IPS DF 19.7 (cell line): ENCODE measurements around the gene FAM9C.
"Not testable (repeated sequence)": the region's sequence is repeated elsewhere in the genome, so short reads cannot be mapped to it uniquely, and the experiment has no call there.

Experiments used
- DNase-seq: peaks from one replicate; pipeline ENCODE4 v3.0.0-alpha.2; 2013; ENCODE audit warnings: low read depth, low spot score

Gene FAM9C

DNA sequence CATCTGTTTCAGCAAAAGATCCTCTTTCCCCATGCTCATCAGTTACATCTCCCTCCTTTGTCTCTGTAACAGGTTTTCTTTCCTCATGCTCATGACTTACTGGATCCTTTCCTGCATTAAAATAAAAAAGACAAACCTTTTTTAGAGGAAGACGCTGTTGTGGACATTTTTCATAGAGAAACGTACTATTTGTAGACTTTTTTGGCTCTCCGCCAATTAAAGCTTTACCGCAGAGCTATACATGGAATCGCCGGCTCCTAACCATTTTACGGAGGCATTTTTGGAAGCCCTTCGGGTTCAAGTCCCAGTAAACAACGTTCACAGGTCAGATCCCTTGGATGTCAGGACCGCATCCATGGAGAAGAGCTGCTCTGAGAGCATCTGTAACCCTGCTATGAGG lies 1.3 kb downstream of the FAM9C start:
- no peak for DNase-seq

DNA sequence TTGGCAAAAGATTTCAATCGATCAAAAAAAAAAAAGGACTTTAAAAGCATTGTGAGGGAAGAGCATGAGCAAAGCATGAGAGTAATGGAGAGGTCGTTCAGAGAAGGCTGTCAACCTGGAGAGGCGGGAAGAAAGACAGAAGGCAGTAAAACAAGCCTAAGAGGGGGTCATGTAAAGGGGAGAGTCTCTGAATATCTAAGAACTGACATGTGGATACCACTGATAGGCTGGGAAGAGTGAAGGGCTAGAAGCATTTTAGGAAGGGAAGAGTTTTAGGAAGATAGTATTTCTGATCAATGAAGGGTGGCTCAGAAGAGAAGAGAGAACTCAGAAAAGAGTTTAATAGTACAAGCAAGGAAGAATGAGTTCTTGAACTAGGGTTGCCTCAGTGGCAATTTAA lies 7.5 kb downstream of the FAM9C start:
- no peak for DNase-seq

GRCh38 chrX:13033193-13033592 lies 11.2 kb downstream of the FAM9C start:
- DNase-seq = no peak

- no peak for DNase-seq
These were observed 14.3 kb downstream of the FAM9C start for GRCh38 chrX:13029887-13030771.

DNA sequence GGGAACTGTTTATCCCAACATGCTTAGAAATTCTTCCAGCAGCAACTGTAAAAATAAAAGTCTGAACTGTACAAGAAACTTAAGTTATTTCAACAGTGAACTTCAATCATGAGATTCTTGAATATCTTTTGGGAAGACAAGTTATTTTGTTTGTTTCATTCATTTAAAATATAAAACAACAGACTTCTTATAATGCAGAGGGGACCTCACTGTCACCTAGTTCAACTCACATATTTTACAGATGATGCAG lies 14.9 kb downstream of the FAM9C start:
- DNase-seq = no peak

- no peak for DNase-seq
These were observed 15.4 kb downstream of the FAM9C start for GRCh38 chrX:13028871-13029636.

- no peak for DNase-seq
These were observed 17.4 kb downstream of the FAM9C start for GRCh38 chrX:13026877-13027652.

- no peak for DNase-seq
These were observed 19.4 kb downstream of the FAM9C start for GRCh38 chrX:13024986-13025385.

- no peak for DNase-seq
These were observed 20.4 kb downstream of the FAM9C start for GRCh38 chrX:13023979-13024378.

- no peak for DNase-seq
These were observed 20.9 kb downstream of the FAM9C start for GRCh38 chrX:13023567-13023966.

DNA sequence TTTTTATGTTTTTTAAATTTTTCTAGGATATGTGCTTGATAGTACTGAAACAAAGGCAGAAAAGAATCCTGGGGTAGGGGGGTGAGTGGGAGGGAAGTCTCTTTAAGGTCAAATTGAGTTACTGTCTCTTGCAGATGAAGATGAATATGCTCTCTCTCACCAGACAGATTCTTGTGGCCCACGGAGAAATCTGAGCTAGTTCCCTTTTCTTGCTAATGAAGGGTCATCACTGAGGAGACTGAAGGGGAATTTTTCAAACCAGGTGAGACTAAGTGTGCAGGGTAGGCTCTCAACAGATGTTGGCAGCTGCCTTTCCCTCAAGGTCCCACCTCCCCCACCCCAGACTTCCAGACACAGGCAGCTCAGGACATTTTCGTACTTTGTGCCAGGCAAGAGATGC lies 21.5 kb downstream of the FAM9C start:
- no peak for DNase-seq

DNA sequence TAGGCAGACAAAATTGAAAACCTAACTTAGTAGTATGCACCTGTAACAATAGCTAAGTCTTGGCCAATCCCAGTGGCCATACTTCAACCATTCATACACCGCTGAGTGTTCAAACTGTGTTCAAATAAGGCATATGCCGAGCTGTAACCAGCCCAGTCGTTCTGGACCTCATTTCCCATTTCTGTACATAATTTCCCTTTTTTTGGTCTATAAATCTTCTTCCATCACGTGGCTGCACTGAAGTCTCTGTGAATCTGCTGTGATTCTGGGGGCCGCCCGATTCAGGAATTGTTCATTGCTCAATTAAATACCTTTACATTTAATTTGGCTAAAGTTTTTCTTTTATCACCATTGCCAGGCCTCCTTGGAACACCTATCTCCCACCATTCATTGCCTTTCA lies 27.7 kb downstream of the FAM9C start:
- not testable (repeated sequence) for DNase-seq

DNA sequence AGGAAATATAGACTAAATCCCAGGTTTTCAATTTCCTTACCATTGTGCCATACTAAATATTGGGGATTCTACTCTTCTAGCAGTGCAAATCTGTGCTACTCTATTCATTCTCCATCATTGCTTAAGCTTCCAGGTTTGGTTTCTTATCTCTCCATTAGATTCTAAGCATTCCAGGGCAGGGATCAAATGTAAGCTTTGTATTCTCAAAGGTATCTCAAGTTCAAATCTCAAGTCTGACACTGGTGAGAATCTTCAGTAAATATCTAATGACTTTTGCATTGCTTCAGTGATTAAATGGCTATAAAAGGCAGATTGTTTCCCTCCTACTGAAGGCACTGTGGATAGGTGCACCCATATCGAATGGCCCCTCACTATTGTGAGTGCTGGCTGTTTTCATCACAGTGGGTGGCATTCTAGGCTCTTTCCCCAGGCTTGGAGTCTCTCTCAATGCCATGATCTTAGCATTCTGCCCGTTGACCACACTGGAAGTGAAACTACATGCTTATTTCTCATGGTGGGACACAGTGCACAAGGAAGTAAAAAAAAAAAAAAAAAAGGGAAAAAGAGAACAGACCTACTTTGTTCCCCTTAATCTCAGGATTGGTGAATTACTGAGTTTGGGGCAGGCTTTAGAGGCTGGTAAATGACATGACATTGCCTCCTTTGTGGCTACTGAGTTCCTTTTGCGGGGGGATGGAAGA lies 28.7 kb downstream of the FAM9C start:
- no peak for DNase-seq

GRCh38 chrX:13014111-13015096 lies 30.0 kb downstream of the FAM9C start:
- DNase-seq = no peak

DNA sequence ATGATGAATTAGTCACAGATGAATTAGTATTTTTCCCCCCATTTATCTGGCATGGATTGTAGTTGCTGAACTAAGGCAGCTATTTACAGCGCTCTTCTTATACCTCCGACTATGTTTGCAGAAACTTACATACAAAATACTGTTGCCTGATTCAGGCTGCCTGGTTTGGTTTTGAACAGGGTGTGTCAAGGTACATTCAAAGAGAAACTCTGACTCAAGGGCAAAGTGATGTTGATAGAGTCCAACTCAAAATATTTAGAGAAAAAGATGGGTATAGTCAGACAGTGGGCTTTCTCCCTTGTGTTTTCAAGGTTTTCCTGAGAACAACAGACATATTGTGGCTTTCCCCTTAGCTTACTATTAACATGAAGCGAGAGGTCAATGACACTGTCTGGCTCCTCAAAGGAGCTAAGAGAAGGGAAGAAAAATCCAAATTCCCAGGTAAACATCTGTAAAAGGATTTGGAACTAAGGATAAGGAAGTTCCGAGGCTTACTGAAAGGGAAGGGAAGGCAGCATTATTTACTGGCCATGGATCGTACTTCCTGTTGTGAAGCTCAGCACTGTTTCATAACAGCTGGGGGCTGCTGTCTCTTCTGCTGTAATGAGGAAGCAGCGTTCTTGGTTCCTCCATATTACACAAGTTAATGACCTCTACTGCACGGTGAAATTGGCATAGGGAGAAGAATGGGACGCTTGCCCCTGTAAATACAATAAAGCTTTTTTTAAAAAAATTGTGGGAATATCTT lies 30.9 kb downstream of the FAM9C start:
- no peak for DNase-seq

DNA sequence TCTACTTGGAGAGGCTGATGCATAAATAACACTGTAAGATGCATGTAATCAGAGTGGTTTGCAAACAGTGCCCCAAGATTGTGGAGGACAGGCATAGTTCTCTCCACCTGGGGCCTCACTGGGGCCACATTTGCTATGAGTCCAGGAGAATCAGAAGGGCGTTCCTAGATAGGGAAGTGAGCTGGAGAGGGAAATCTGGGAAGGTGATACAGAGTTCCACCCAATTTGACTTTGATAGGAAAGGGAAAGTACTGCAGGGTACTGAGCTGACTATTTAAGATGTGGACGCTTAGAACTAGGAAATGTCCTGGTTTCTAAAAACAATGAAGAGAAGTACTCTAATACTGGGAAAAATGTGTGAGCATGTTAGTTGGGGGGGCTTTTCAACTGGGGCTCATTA lies 33.9 kb downstream of the FAM9C start:
- DNase-seq = no peak

DNA sequence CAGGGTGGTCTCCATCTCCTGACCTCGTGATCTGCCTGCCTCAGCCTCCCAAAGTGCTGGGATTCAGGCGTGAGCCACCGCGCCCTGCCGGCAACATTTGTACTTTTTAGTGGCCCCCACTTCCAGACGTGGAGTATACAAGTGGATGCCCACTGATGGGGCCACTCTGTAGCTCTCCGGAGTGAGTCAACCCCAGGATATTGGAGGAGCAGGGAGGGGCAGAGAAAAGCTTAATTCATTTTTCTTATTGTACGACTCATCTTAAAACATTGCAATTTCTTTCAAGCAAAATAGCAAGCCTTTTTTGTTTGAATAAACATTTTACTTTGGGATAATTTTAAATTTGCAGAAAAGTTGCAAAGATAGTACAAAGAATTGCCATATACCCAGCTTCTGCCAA lies 34.6 kb downstream of the FAM9C start:
- DNase-seq = no peak

- DNase-seq = no peak
These were observed 35.1 kb downstream of the FAM9C start for GRCh38 chrX:13009273-13009672.

DNA sequence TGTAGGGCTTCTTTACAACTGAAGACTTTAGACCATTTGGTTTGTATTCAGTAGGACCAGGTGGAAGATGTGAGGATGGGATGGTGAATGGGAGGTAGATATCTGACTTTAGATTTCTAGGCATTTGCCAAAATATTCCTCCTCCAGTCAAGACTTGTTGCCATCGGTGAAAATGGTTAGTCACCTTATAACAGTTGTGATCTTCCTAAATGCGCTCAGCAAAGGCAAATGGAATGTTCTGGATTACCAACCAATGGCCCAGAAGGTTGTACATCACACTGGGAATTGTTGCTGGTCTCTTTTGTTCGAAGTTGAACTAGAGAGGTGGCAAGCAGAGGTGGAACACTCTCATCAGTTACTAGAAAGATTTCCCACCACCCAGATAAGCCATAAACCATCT lies 35.6 kb downstream of the FAM9C start:
- DNase-seq = no peak

DNA sequence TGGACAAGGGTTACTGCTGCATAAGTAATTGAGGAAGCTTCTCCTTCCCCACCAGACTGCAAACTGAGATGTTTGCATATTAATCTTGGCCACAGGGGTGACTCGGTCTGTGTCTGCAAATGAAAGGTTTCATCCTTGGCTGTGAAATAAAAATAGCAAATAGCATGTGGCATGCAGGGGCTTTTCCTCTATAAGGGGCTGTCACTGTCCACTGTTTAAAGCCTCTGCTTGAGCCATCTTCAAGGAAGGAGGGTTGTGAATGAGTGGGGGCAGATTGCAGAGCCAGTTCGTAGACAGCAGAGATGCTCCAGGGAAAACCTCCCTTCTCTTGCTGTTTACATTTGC lies 36.3 kb downstream of the FAM9C start:
- no peak for DNase-seq
